Stromal cell of bone marrow (primary cell): ENCODE data around the gene SNU13.
"Not testable (repeated sequence)": the region's sequence is repeated elsewhere in the genome, so short reads cannot be mapped to it uniquely, and the experiment has no call there.

Source experiments
- DNase-seq: peaks from one replicate; pipeline ENCODE4 v3.0.0-alpha.2; 2012; ENCODE audit warnings: low read depth

SNU13 gene

DNA sequence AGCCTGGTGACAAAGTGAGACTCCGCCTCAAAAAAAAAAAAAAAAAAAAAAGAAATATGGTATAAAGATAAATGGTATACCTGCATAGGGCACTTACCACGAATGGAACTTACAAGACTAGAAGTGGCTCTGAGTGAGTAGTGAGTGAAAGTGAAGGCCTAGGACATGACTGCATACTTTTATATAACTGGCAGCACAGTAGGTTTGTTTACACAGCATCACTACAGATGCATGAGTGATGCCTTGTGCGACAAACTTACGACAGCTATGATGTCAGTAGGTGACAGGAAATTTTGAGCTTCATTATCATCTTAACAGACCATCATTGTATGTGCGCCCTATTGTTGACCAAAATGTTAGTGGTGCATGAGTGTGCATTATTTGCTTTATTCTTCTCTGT is 49.9 kb downstream of the SNU13 start:
- DNase-seq: no peak

DNA sequence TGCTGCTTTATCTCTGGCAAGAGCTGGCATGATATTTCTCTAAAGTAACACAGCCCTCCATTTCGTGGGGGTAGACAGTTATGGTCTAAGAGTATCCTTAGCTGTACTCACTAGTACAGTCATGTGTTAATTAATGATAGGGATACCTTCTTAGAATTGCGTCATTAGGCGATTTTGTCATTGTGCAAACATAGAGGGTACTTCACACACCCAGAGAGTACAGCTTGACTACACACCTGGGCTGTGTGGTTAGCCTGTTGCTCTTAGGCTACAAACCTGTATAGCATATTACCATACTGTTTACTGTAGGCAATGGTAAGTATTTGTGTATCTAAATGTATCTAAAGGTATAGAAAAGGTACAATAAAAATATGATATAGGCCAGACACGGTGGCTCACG is 50.5 kb downstream of the SNU13 start:
- DNase-seq: no peak

DNA sequence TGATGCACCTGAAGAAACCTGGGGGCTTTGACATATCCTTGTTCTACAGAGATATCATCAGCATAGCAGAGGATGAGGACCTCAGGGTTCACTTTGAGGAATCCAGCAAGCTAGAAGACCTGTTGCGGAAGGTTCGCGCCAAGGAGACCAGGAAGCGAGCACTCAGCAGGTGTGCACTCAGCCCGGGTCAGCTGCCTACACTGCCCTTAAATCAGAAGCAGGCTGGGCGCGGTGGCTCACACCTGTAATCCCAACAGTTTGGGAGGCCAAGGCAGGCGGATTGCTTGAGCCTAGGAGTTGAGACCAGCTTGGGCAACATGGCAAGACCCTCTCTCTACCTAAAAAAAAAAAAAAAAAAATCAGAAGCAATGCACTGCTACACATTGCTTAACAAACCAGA is 51.0 kb downstream of the SNU13 start:
- DNase-seq: not testable (repeated sequence)

DNA sequence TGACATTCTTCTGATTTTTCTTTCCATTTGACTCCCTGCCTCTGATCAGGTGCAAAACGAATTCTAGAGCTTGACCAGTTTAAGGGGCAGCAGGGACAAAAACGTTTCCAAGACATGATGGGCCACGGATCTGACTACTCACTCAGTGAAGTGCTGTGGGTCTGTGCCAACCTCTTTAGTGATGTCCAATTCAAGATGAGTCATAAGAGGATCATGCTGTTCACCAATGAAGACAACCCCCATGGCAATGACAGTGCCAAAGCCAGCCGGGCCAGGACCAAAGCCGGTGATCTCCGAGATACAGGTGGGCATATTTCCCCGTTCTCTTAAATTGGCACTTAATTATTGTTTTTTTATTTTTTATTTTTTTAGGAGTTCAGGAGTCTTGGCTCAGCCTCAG is 52.2 kb downstream of the SNU13 start:
- peak; percentile 36 for DNase-seq

DNA sequence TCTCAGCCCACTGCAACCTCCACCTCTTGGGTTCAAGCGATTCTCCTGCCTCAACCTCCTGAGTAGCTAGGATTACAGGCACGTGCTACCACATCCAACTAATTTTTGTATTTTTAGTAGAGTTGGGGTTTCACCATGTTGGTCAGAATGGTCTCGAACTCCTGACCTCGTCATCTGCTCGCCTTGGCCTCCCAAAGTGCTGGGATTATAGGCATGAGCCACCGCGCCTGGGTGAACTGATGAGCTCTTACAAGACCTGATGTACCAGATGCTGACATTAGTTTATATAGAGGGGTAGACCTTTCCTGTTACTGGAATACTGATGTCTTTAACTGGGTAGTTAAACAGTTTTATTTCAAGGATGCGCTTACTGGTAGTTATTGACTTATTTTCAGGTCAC is 54.1 kb downstream of the SNU13 start:
- DNase-seq: not testable (repeated sequence)

DNA sequence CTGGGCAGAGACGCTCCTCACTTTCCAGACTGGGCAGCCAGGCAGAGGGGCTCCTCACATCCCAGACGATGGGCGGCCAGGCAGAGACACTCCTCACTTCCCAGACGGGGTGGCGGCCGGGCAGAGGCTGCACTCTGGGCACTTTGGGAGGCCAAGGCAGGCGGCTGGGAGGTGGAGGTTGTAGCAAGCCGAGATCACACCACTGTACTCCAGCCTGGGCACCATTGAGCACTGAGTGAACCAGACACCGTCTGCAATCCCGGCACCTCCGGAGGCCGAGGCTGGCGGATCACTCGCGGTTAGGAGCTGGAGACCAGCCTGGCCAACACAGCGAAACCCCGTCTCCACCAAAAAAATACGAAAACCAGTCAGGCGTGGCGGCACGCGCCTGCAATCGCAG is 57.1 kb downstream of the SNU13 start:
- DNase-seq: not testable (repeated sequence)

DNA sequence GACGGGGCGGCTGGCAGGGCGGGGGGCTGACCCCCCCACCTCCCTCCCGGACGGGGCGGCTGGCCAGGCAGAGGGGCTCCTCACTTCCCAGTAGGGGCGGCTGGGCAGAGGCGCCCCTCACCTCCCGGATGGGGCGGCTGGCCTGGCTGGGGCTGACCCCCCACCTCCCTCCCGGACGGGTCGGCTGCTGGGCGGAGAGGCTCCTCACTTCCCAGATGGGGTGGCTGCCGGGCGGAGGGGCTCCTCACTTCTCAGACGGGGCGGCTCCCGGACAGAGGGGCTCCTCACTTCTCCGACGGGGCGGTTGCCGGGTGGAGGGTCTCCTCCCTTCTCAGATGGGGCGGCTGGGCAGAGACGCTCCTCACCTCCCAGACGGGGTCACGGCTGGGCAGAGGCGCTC is 57.6 kb downstream of the SNU13 start:
- DNase-seq: not testable (repeated sequence)

DNA sequence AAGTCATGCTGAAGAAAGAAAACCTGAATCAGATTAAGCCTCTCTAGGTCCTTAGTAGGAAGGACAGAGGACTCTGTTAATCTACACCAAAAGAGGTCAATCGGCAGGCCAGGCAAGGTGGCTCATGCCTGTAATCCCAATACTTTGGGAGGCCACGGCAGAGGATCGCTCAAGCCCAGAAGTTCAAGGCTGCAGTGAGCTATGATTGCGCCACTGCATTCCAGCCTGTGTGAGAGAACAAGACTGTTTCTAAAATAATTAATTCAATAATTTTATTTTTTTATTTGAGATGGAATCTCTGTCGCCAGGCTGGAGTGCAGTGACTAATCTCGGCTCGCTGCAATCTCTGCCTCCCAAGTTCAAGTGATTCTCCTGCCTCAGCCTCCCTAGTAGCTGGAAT is 63.1 kb downstream of the SNU13 start:
- no peak for DNase-seq
